H1 (cell line): ENCODE results near the gene BCL11A. TPM values are rescaled to one million over a fixed set of nuclear protein-coding genes. Genes with fewer than 3 reads are reported as not detected.

Experiments
- CTCF ChIA-PET: fragments of 300-600 bp; sonication (Branson Sonifier 250); formaldehyde crosslinking; loops from one replicate; lab custom pipeline; 2021; ENCODE audit not compliant: partially characterized antibody; lab: Charles Lee
- POLR2A ChIA-PET: fragments of 300-600 bp; sonication (Branson Sonifier 250); formaldehyde crosslinking; loops from one replicate; lab custom pipeline; 2021; ENCODE audit warnings: inconsistent platforms; ENCODE audit not compliant: partially characterized antibody; lab: Charles Lee
- DNase-seq, 2 experiments: peaks; one replicate each; pipeline versions ENCODE4 v3.0.0 to v3.0.0-alpha.2; 2010 to 2022; ENCODE audit warnings: low spot score in 2 of 2, low read depth in 1 of 2, mixed read lengths in 1 of 2
- FAIRE-seq: peaks from 2 replicates; lab custom pipeline; 2011; peaks lifted over from hg19 to GRCh38; lab: Jason Lieb, UNC
- H2AFZ ChIP-seq: 2 replicates; pipeline ENCODE4 v1.8.1; 2012; ENCODE audit warnings: low read length, inconsistent platforms
- H2AK5ac ChIP-seq: 2 replicates; pipeline ENCODE4 v1.6.1; 2013; ENCODE audit warnings: low read depth, low read length
- H2BK120ac ChIP-seq: replicated peaks from 2 replicates; pipeline ENCODE3; 2013; ENCODE audit warnings: low read depth, low read length, inconsistent platforms
- H2BK12ac ChIP-seq: 2 replicates; pipeline ENCODE4 v1.6.1; 2013; ENCODE audit warnings: low read depth, low read length
- H2BK15ac ChIP-seq: 2 replicates; pipeline ENCODE4 v1.6.1; 2013; ENCODE audit warnings: low read length
- H2BK20ac ChIP-seq: 2 replicates; pipeline ENCODE4 v1.6.1; 2013; ENCODE audit warnings: low read length
- H2BK5ac ChIP-seq: 2 replicates; pipeline ENCODE4 v1.6.1; 2013; ENCODE audit warnings: low read depth, low read length
- H3K14ac ChIP-seq: 2 replicates; pipeline ENCODE4 v1.6.1; 2013; ENCODE audit warnings: inconsistent platforms; ENCODE audit not compliant: insufficient read length
- H3K18ac ChIP-seq: 2 replicates; pipeline ENCODE4 v1.6.1; 2013; ENCODE audit warnings: low read length; ENCODE audit errors: extremely low read depth
- H3K23ac ChIP-seq: 2 replicates; pipeline ENCODE4 v1.6.1; 2013; ENCODE audit warnings: inconsistent platforms; ENCODE audit not compliant: insufficient read length
- H3K23me2 ChIP-seq: 2 replicates; pipeline ENCODE4 v1.6.1; 2013; ENCODE audit warnings: low read depth, low read length
- H3K27ac ChIP-seq: 2 replicates; pipeline ENCODE4 v1.6.1; 2011; ENCODE audit warnings: low read depth, low read length, inconsistent platforms
- H3K27me3 ChIP-seq, 4 experiments: replicated peaks in 1 of 4; 1 replicate in 1 of 4; 2 replicates in 3 of 4; pipeline versions ENCODE4 v1.6.1 to v1.8.1; 2011 to 2013; ENCODE audit warnings: low read length in 3 of 4, mild to moderate bottlenecking in 3 of 4, inconsistent platforms in 2 of 4, mixed read lengths in 2 of 4, moderate library complexity in 1 of 4; ENCODE audit not compliant: control insufficient read depth in 3 of 4, insufficient read depth in 3 of 4; ENCODE audit errors: extremely low read depth in 1 of 4
- H3K36me3 ChIP-seq, 4 experiments: 2 replicates each; pipeline versions ENCODE4 v1.6.1 to v1.8.1; 2011 to 2013; ENCODE audit warnings: mild to moderate bottlenecking in 4 of 4, low read length in 3 of 4, moderate library complexity in 2 of 4, control low read depth in 1 of 4, inconsistent platforms in 1 of 4; ENCODE audit not compliant: insufficient read depth in 4 of 4, control insufficient read depth in 2 of 4
- H3K4ac ChIP-seq: replicated peaks from 2 replicates; pipeline ENCODE3; 2013; ENCODE audit warnings: low read length, low read depth, mixed read lengths, inconsistent platforms; ENCODE audit not compliant: insufficient read length
- H3K4me1 ChIP-seq, 4 experiments: replicated peaks in 1 of 4; 1 replicate in 1 of 4; 2 replicates in 3 of 4; pipeline versions ENCODE4 v1.6.1 to v1.8.1; 2011 to 2013; ENCODE audit warnings: low read length in 3 of 4, inconsistent platforms in 2 of 4, mixed read lengths in 1 of 4; ENCODE audit not compliant: insufficient read depth in 4 of 4, control insufficient read depth in 3 of 4
- H3K4me2 ChIP-seq, 2 experiments: 2 replicates each; pipeline versions ENCODE4 v1.6.1 to v1.8.1; 2011 to 2013; ENCODE audit warnings: low read depth in 2 of 2, low read length in 2 of 2, control low read depth in 1 of 2, inconsistent platforms in 1 of 2, mild to moderate bottlenecking in 1 of 2; ENCODE audit not compliant: insufficient read depth in 1 of 2
- H3K4me3 ChIP-seq, 4 experiments: fragments of 200-600, 300-600 bp in 1 of 4; sonication (generic), shearing (Covaris generic), sonication (Bioruptor Twin) in 1 of 4; 2 replicates each; pipeline versions ENCODE4 v1.5.1 to v1.8.1; 2011 to 2016; ENCODE audit warnings: low read length in 4 of 4, low read depth in 3 of 4, control low read depth in 2 of 4, inconsistent platforms in 2 of 4, mild to moderate bottlenecking in 2 of 4, mixed read lengths in 1 of 4, moderate library complexity in 1 of 4; ENCODE audit not compliant: insufficient read depth in 2 of 4; ENCODE audit errors: extremely low read depth in 1 of 4
- H3K56ac ChIP-seq: replicated peaks from 2 replicates; pipeline ENCODE3; 2013; ENCODE audit warnings: low read depth, mild to moderate bottlenecking, mixed read lengths, low read length, inconsistent platforms; ENCODE audit not compliant: insufficient read length
- H3K79me1 ChIP-seq: 2 replicates; pipeline ENCODE4 v1.6.1; 2013; ENCODE audit warnings: low read depth, low read length, control low read depth
- H3K79me2 ChIP-seq, 2 experiments: 2 replicates each; pipeline versions ENCODE4 v1.6.1 to v1.8.1; 2012 to 2013; ENCODE audit warnings: low read length in 2 of 2, mild to moderate bottlenecking in 2 of 2, inconsistent platforms in 1 of 2; ENCODE audit not compliant: insufficient read depth in 2 of 2, control insufficient read depth in 1 of 2
- H3K9ac ChIP-seq, 4 experiments: replicated peaks in 1 of 4; 1 replicate in 1 of 4; 2 replicates in 3 of 4; pipeline versions ENCODE4 v1.6.1 to v1.8.1; 2011 to 2013; ENCODE audit warnings: low read depth in 3 of 4, low read length in 3 of 4, control low read depth in 2 of 4, mild to moderate bottlenecking in 2 of 4, moderate library complexity in 2 of 4, inconsistent platforms in 1 of 4; ENCODE audit errors: extremely low read depth in 1 of 4
- H3K9me3 ChIP-seq, 2 experiments: 2 replicates each; pipeline versions ENCODE4 v1.6.1 to v1.8.1; 2012 to 2013; ENCODE audit warnings: mild to moderate bottlenecking in 2 of 2, moderate library complexity in 2 of 2, control low read depth in 1 of 2, inconsistent platforms in 1 of 2, low read depth in 1 of 2, low read length in 1 of 2, mixed read lengths in 1 of 2; ENCODE audit not compliant: insufficient read depth in 2 of 2
- H4K20me1 ChIP-seq, 2 experiments: replicated peaks in 1 of 2; 2 replicates each; pipeline versions ENCODE3 to v1.8.1; 2011 to 2013; ENCODE audit warnings: inconsistent platforms in 2 of 2, low read length in 2 of 2, mild to moderate bottlenecking in 1 of 2; ENCODE audit not compliant: insufficient read depth in 2 of 2, control insufficient read depth in 1 of 2
- H4K5ac ChIP-seq: 2 replicates; pipeline ENCODE4 v1.6.1; 2013; ENCODE audit warnings: low read length, low read depth, mixed read lengths, inconsistent platforms; ENCODE audit not compliant: insufficient read length
- H4K8ac ChIP-seq: 2 replicates; pipeline ENCODE4 v1.8.0; 2013; ENCODE audit warnings: mild to moderate bottlenecking, moderate library complexity, low read length, inconsistent platforms; ENCODE audit not compliant: insufficient read depth; ENCODE audit errors: extremely low read depth
- H4K91ac ChIP-seq: replicated peaks from 2 replicates; pipeline ENCODE3; 2013; ENCODE audit warnings: low read length, mixed read lengths, inconsistent platforms; ENCODE audit not compliant: insufficient read length
- ZNF274 ChIP-seq: IDR thresholded peaks from 2 replicates; pipeline ENCODE4 v1.7.0; 2012; ENCODE audit warnings: low read length, borderline replicate concordance; ENCODE audit errors: extremely low read depth
- WGBS, 2 experiments: shearing (Covaris generic) in 1 of 2; methylation state at CpG; one replicate each; pipeline versions ENCODE4 v1.1.6 to v1.1.7; 2013 to 2015; ENCODE audit warnings: low lambda C conversion rate in 2 of 2, mixed read lengths in 2 of 2, inconsistent platforms in 1 of 2, low coverage in 1 of 2, missing lambda C conversion rate in 1 of 2; ENCODE audit not compliant: insufficient replicate concordance in 2 of 2, insufficient coverage in 1 of 2, insufficient read length in 1 of 2; ENCODE audit errors: extremely low coverage in 1 of 2, missing lambda C conversion rate in 1 of 2; 5-methylcytosine and 5-hydroxymethylcytosine counted together
- polyA plus RNA-seq, 7 experiments: library from polyadenylated mRNA; depleted of rRNA in 3 of 7; stranded (reverse) in 5 of 7; unstranded in 2 of 7; fragments of >200 nt in 5 of 7; fragments of 200-250 nt in 2 of 7; gene quantifications; 1 replicate in 5 of 7; 2 replicates in 1 of 7; 4 replicates in 1 of 7; pipeline versions ENCODE4 v1.2.1 to v1.2.3, GENCODE V29; 2011 to 2013; ENCODE audit warnings: missing spikeins in 2 of 7, mixed read lengths in 2 of 7
- total RNA-seq: library from RNA; stranded (reverse); fragmentation: NEBNext Ultra II Directional; extraction: Animal tissue kit (Norgen Biotek cat#: 25700); gene quantifications from 2 replicates; pipeline ENCODE4 v1.2.1, GENCODE V29; 2021

The BCL11A gene
- total and polyA plus RNA-seq, 2 of the 8 experiments (the other 6 are each of a cell fraction or from before 2014, with no cell fraction given): 11.9 to 59.3 TPM

- H3K14ac ChIP-seq: no peak overlapping the region
- ChIA-PET POLR2A (interaction anchor here (0.9 to 1.8 kb wide), 4 partner anchors 10 to 29 kb away, joined by 3 to 4 read pairs (median 3); no protein-coding TSS in a partner anchor), CTCF (interaction anchor here (0.6 to 5.6 kb wide), 12 partner anchors 11 to 220 kb away, joined by 3 to 31 read pairs (median 4); no protein-coding TSS in a partner anchor)
- DNase-seq: no peak
- H3K4ac ChIP-seq: no peak overlapping the region
- H2BK12ac ChIP-seq: no peak overlapping the region
- H4K20me1 ChIP-seq: peaks cover 20 to 26% of the 10 kb centered on the region in 2 experiments
- no peak overlapping the region for H3K27ac ChIP-seq
- H3K79me1 ChIP-seq: peaks cover 32% of the 10 kb centered on the region
- FAIRE-seq: no peak
- H2BK15ac ChIP-seq: no peak overlapping the region
- H3K23me2 ChIP-seq: no peaks in the 10 kb centered on the region; the same call in 1 of the 2 replicates
- H3K36me3 ChIP-seq: peaks cover 0 to 13% (median 0%) of the 10 kb centered on the region in 4 experiments; a peak in 2 of 8 replicates
- WGBS, 2 experiments: 83% methylated on average over 10 of the region's 10 CpGs; no CpG with 5 or more reads in 1 of the 2 experiments
- no peak overlapping the region for H4K8ac ChIP-seq
- H4K91ac ChIP-seq: no peak overlapping the region
- H2BK5ac ChIP-seq: no peak overlapping the region; the same call in 1 of the 2 replicates
- H2BK120ac ChIP-seq: no peak overlapping the region
- H2BK20ac ChIP-seq: no peak overlapping the region
- H3K4me3 ChIP-seq: no peak overlapping the region
- peaks cover 17 to 94% of the 10 kb centered on the region in 2 experiments; a peak in 3 of 4 replicates for H3K79me2 ChIP-seq
- no peak overlapping the region for H3K23ac ChIP-seq
- peak overlapping the region; percentile 21; the same call in 1 of the 2 replicates for H3K18ac ChIP-seq
- no peak overlapping the region for H3K56ac ChIP-seq
- no peak overlapping the region for H3K9ac ChIP-seq
- no peak overlapping the region for H3K4me2 ChIP-seq
- no peaks in the 10 kb centered on the region for H3K27me3 ChIP-seq
- no peak overlapping the region for H4K5ac ChIP-seq
- no peak overlapping the region for H2AFZ ChIP-seq
- peaks cover 11 to 26% (median 21%) of the 10 kb centered on the region in 4 experiments for H3K4me1 ChIP-seq
- H2AK5ac ChIP-seq: no peak overlapping the region
- no peaks in the 10 kb centered on the region for H3K9me3 ChIP-seq
- TF ChIP-seq ZNF274: no peak
These were observed 48.1 kb downstream of the BCL11A start for GRCh38 chr2:60505240-60505879.
